Inflammatory macrophage (primary cell): Measurements from ENCODE around the gene CALY.

Experiments
- DNase-seq, 2 donors: peaks; one replicate each; pipeline ENCODE4 v3.0.0-alpha.2; 2020 to 2022

CALY gene

GRCh38 chr10:133310399-133310755 lies 26.3 kb downstream of the CALY start:
- DNase-seq, result no peak

GRCh38 chr10:133309720-133310398 lies 26.8 kb downstream of the CALY start:
- DNase-seq, result no peak

GRCh38 chr10:133309100-133309719 lies 27.5 kb downstream of the CALY start:
- DNase-seq, result peak; percentile 94 to 95

DNA sequence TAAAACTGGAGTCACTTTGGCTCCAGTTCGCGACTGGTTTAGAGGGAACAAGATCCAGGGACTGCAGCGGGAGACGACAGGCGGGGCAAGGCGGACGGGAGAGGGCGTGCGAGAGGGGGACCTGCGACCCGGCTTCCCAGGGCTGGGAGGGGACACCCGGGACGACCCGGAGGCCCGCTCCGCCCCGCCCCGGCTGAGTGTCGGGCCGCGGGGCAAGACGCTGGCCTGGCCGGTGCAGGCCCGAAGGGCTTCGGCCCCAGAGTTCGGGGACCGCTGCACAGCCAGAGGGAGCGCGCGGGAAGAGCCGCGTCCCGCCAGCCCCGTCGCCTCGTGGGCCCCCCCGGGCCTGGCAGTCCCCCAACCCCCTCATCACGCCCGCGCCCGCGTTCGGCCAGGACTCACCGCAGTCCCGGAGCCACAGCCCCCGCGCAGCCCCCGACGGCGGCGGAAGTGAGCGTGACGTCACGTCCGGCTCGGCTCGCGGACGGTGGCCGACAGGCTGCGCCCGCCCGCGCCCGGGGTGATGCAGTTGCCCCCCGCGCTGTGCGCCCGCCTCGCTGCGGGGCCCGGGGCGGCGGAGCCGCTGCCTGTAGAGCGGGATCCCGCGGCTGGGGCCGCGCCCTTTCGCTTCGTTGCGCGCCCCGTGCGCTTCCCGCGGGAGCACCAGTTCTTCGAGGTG lies 28.1 kb downstream of the CALY start, which contains the start of the genes TUBGCP2 and ZNF511:
Gene TUBGCP2 (minus strand): TSS at position 452 of the 679 bp plus-strand sequence. CDS start 5,931 bp downstream, outside the sequence.
Gene ZNF511 (plus strand): TSS at position 494 of the 679 bp plus-strand sequence. CDS start 30 bp downstream, at position 524.
- DNase-seq, result peak; percentile 86 to 92

GRCh38 chr10:133307776-133308420 lies 28.8 kb downstream of the CALY start:
- DNase-seq, result peak; percentile 25 to 53

DNA sequence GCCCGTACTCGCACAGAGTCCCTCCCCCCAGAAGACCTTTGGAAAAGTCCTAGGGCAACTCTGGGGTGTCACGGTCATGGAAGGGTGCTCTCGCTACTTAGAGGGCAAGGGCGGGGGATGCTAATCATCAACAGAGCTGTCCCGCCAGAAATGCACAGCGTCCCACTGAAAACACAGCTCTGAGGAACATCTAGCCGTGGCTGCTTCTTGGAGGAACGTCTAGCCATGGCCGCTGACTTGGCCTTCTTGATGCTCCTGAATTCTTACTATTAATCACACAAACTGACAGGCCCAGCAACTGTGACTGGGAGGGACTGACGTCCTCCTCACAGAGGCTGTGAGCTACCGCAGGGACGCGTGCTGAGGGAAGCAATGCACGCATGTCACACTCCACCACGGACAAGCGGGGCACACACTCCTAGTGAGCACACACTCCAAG lies 29.7 kb downstream of the CALY start:
- no peak for DNase-seq

GRCh38 chr10:133306097-133306476 lies 30.6 kb downstream of the CALY start:
- no peak for DNase-seq

GRCh38 chr10:133303206-133303605 lies 33.5 kb downstream of the CALY start:
- no peak for DNase-seq

DNA sequence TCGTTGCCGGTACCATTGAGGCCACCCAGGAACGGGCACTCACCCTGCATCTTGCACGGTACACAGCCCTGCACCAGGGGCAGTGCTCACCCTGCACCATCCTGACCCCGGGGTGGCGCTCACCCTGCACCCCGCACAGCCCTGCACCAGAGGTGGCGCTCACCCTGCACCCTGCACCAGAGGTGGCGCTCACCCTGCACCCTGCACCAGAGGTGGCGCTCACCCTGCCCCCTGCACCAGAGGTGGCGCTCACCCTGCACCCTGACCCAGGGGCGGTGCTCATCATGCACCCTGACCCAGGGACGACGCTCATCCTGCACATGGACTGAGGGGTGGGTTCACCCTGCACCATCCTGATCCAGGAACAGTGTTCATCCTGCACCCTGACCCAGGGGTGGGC lies 34.5 kb downstream of the CALY start:
- DNase-seq, result no peak

- DNase-seq, result no peak
These were observed 37.0 kb downstream of the CALY start for GRCh38 chr10:133299738-133300137.

DNA sequence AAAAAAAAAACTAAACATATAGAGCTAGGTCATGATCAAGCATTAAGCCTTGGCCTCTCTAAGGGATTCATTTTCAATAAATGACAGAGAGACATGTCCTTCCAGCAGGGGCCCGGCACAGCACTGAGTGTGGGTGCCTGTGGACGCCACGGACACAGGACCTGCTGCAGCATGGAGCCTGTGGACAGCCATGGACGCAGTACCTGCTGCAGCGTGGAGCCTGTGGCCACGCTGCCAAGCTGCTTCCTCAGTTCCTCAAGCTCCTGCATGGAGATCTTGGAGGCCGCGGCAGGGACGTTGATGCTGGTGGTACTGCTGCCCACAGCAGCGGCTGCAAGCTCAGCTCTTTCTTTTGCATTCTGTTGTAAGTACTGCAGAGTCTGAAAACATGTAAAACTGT lies 37.5 kb downstream of the CALY start:
- DNase-seq, result no peak

GRCh38 chr10:133298466-133298865 lies 38.2 kb downstream of the CALY start:
- no peak for DNase-seq

GRCh38 chr10:133297504-133297903 lies 39.2 kb downstream of the CALY start:
- no peak for DNase-seq

DNA sequence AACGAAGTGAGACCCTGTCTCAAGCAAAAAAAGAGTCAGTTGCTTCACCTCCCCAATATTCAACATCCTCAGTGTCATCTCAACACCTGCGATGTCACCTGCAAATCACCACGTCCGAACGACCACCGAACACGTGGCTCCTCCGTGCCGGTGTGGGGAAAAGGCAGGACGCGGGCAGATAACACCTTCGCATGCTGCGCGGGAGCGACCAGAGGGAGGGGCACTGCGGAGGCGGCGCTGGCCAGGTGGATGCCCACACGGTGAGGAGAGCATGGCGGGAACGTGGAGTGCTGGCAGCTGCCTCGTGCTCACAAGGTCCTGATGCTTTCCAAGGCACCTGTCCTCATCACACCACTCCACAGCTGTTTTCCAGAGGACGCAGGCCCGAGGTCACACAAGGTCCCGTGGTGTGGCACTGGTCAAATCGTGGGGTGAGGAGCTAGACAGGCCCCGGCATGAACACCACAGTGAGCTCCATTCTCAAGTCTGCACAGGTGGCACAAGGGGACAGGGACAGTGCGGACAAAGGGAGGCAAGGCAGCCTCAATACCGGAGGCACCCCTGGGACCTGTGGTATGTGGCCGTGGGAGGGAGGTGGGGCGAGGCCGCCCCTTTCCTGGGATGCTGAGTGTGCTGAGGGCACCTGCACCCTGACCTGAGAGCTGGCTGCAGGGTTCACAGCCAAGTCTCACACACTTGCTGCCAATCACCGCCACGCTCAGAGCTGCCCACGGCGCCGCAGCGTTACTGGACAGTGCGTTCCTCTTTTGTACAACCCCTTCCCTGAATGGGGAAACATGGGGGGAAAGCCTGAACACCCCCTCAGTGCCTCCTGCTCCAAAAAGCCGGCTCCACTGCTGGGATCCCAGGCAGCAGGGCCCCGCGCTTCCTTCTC lies 41.0 kb downstream of the CALY start:
- peak in 1 of 2 donors; percentile 50 for DNase-seq

DNA sequence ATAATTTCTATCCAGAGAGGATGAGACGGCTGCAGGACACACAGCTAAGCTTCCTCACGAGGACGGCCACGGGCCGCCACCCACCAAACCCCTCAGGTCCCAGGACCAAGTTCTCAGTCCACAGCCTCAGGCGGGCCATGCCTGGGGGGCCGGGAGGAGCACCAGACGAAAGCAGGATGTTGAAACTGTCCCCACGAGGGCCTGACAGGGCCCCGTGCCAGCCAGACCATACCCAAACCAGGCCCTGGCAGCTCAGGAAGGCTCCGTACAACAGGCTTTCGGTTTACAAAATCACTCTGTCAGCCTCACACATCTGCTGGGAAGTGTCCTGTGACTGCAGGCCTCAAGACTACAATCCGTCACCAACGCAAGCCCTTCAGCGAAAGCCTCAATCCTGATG lies 42.5 kb downstream of the CALY start:
- peak; percentile 88 to 93 for DNase-seq

DNA sequence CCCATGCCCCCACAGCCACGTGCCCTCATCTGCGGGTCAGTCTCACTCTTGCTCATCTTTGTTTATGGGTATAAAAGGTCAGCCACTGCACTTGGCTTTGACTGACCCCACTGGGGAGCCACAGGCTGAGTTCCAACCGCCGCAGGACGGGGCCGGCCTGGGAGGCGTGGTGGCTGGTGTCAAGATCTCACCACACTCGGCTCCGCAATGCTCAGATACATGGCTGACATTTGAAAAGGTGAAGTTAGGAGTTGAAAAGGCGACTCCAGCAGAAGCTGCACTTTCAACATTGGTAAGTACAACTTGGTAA lies 42.9 kb downstream of the CALY start:
- peak in 1 of 2 donors; percentile 8 for DNase-seq

- DNase-seq, result peak; percentile 84 to 94
These were observed 43.5 kb downstream of the CALY start for GRCh38 chr10:133292919-133293809.

DNA sequence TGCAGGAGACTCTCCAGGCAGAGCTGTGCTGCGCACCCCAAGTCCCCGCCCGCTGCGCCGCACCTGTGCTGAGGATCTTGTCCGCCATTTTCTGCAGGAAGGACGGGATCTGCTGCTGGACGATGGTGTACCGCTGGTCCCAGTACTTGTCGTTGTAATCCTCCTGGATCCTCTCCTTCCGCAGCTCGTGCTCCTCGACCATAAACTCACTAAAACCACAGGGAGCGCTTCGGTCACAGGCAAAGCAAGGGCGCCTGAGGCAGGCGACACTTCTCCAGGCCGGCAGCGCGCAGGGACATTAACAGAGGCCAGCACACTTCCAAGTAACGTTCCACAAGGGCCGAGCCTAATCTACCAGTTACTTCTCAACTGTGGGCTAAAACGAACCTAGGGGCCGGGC lies 46.9 kb downstream of the CALY start:
- no peak for DNase-seq

DNA sequence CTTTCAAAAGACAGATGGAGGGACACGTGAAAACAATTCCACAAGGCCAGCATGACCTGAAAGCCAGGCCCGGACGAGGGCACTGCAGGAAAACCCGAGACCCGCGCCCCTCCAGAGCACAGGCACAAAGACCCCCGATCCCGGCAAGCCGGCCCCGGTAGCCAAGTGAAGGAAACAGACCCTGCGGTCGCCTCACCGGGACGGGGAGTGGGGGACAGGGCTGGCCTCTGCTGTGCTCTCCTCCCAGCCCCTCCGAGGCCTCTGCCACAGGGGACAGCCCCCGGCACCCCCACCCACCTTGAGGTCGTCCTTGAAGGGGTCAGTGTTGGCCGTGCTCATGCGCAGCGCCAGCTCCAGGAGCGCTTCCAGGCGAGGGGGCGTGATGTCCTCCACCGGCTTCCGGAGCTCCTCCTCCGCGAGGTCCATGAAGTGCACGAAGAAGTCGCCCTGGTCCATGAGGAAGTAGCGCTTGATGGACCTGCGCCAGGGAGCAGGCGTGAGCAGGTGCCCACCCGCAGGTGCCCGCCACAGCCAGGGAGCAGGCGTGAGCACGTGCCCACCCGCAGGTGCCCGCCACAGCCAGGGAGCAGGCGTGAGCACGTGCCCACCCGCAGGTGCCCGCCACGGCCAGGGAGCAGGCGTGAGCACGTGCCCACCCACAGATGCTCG lies 48.7 kb downstream of the CALY start:
- no peak for DNase-seq

GRCh38 chr10:133286366-133286765 lies 50.3 kb downstream of the CALY start:
- DNase-seq, result no peak

DNA sequence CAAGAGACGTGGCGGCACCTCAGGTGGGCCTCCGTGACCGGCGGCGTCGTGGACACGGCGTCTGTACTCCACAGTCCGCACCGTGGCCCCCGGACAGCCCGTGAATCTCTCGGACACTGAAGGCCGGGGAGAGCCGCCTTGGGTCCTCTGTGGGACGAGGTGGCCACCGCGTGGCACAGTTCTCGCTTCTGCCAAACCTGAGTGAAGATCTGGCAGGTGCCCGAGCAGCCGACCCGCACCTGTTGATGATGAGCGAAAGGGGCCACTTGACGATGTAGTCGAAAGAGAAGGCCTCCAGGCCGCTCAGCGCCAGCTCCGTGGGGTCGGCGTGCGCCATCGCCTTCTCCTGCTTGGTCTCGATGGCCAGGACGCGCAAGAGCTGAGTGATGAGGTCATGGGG lies 51.5 kb downstream of the CALY start:
- no peak for DNase-seq
